GF-D8 (cell line): ENCODE measurements around the gene ALG12.

Experiments
- DNase-seq: peaks from one replicate; lab custom pipeline; 2025; lab: John Stamatoyannopoulos, UW

The ALG12 gene

DNA sequence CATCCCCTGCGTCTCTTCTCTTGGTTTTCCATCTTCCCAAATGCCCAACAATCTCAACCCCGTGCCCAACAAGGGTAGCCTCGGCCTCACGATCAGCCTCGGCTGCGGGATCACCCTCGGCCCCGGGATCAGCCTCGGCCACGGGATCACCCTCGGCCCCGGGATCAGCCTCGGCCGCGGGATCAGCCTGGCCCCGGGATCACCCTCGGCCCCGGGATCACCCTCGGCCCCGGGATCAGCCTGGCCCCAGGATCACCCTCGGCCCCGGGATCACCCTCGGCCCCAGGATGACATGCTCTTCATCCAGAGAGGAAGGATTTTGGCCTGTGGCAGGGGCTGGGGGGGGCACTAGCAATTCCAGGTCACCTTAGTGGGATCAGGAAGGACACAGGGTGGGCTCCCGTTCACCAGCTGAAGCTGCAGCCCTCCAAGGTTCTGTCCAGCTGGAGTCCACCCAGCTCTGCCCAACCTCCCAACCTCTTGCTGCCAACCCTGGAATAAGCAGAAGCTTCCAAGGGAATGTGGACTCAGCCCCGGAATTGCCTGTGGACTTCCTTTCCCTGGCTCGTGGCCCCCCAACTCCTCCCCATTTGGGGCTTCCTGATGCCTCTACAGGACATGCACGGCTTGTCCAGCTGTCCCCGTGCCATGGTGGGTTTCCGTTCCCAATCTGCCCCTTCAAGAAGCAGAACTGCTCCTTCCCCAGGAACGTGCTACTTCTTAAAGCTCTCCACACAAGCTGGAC lies 6.2 kb downstream of the ALG12 start:
- no peak for DNase-seq

DNA sequence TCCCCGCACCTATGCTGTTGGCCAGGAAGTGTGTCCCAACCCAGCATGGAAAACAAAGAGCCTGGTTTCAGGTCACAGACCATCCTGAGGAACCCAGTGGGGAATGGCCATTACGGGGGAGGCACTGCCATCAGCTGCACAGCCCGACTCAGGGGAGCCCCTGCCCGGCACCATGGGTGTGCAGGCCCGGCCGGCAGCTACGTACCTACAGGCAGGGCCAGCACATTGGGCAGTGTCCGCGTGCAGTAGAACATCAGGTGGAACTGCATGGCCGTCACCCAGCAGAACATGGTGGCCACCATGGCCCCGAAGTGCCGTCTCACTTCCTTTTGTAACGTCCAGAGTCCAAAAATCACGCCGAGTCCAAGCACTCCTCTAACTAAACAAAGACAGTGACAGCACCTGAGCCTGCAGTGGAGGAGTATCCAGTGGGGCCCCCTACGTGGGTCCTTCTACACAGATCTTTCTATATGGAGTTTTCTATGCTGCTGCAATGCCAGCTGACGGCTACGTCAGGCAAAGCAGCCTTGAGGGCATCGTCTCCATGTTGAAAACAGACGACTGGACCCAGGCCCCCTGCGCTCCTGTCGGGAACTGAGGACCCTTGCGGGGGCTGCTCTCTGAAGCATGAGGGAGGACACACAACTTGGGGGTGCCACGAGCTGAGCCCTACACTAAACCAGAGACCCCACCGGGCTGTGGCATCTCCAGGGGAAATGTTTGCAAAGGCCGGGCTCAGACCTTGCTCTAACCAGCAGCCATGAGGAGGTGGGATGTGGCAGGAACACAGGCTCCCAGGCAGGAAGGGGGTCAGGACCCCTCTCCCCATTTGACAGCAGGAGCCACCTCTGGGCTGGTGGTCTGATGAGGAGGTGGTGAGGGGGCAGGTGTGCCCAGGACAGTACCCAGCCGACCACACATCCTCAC lies 7.7 kb downstream of the ALG12 start:
- DNase-seq: no peak

DNA sequence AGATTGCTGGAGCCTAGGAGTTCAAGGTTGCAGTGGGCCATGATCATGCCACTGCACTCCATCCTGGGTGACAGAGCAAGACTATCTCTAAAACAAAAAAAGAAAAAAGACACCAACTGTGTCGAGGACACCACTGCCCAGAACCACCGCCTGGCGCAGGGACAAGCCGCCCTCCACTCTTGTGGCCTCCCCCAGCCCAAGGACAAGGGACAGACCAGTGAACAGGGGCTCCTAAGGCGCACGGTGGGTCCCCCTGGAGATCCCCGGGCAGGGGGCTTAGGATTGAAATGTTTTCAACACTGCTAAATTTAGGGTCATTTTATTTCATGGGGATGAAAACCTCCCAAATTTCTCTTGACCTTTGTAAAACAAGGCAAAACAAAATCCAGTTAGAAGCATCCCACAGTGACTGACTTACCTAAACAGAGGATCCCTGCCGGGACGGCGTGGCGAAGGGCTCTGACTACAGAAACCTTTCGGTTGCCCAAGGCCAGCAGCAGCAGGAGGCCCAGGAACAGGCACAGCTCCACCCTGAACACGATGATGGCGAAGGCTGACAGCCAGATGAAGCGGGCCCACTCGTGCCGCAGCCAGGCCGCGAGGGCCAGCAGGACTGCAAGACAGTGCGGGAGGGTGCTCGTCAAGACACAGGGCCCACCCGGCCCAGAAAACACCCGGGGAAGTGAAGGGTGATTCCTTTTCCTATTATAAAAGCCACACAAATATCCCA lies 8.6 kb downstream of the ALG12 start:
- DNase-seq: no peak

DNA sequence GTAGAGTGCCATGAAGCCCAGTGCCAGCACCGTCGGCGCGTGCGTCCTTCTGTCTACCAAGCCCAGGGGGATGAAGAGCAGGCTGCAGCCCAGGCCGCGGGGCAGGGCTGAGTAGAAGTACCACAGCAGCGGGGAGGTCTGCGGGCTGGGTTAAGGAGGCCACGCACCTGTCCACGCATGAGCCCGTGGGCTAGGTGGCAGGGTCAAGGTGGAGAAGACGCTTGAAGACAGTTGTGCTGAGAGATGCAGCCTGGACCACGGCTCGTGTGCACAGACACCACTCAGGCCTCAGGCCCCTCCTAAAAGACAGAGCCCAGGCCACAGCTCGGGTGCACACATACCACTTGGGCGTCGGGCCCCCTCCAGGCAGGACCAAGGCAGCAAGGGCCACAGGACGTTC lies 10.4 kb downstream of the ALG12 start:
- DNase-seq: no peak

DNA sequence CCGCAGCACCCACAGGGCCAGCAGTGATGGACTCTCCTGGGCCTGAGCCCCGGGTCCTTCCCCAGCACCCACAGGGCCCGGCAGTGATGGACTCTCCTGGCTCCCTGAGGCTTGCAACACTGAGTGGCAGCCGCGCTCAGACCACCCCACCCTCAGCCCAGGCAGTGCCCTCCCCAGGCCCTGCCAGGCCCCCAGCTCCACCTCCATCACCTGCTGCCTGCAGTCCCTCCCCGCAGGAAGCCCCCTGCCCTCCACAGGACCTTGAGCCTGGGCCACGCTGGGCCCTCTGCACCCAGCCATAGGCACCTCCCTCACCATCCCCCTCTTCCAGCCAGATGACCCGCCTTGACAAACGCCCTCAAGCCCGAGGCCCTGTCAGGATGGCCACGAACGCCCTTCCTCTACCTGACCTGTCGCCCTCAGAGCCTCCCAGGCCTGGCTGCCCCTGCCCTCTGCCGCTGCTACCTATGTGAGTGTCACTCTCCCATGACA lies 11.4 kb downstream of the ALG12 start:
- no peak for DNase-seq

DNA sequence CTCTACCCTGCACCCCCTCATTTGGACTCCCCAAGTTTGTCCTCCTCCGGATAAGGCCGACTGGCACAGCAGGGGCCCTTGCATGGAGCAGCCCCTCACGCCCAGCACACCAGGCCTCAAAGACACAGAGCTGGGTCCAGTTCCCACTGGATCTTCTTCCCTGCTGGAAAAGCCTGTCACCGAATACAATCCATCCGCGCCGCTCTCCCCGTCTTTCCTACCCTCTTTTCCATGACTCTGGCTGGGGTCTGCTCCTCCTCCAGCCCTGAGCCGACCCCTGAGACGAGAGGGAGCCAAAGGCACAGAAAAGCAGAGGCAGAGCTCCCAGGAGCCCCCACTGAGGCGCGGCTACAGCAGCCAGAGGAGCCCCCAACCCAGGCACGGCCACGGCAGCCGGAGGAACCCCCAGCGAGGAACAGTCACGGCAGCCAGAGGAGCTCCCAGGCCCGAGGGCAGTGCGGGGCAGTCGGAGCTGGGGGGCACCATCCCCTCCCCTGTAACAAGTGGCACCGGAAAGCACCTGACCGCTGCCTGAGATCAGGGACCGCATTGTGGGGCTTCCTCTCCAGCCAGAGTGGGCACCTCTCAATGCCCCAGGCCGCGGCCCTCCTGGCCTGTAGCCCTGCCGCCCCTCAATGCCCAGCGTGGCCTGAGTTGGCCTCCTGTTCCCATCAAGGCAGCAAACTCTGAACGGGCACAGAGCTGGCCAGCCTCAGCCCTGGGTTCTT lies 12.0 kb downstream of the ALG12 start:
- DNase-seq: no peak

DNA sequence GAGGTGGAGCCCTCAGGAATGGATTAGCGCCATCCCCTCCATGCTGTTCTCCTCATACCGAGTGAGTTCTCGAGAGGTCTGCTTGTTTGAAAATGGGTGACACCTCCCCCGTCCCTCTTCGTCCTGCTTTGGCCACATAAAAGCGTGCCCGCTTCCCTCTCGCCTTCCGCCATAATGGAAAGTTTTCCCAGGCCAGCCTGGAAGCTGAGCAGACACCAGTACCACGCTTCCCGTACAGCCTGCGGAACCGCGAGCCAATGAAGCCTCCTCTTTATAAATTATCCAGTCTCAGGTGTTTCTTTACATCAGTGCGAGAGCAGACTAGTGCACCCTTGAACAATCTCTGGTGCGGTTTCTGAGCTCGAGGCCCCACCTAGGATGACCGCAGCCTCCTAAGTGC lies 12.8 kb downstream of the ALG12 start:
- no peak for DNase-seq

DNA sequence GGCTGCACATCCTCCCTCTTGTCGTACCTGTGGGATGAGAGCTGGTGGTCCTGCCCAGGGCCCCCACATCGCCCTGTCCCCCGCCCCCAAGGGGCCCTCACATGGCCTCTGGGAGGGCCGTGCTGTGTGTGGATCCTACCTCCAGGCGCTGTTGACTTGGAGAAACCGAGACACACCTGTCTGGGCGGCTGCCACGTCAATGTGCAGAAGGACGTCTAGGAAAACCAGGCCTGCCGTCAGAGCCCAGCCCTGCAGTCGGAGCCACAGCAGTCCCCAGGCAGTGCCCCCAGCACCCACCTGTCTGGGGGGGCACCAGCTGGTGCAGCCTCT lies 14.2 kb downstream of the ALG12 start:
- no peak for DNase-seq

DNA sequence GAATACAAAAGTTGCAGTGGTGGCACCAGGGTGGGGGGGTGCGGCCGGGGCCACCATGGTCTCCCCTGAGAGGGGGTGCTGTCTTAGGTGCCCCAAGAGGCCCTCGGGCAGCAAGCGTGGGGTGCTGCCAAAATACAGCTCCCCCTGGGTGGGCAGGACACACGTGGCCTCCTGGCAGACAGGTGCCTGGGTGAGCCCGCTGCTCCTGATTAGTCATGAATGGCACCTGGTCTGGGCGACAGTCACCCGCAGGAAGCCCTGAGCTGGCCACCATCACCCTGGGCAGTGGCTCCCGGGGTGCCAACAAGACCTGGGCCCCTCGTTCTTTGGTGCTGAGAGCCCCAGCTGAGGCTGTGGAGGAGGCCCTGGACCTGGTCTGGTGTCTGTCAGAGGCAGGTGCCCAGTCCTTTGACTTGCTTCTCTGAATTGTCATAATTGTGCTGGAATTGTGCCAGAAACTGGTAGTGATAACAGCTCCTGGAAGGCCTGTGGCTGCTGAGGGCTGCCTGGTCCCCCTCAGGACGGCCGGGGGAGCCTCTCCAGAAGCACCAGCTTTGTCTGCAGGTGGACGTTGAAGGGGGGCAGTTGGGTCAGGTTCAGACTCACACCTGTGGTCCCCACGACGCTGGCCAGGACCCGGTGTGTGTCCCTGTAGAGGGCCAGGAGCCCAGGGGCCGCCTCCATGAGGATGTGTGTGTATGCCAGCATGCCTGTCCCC lies 14.8 kb downstream of the ALG12 start:
- DNase-seq: no peak

DNA sequence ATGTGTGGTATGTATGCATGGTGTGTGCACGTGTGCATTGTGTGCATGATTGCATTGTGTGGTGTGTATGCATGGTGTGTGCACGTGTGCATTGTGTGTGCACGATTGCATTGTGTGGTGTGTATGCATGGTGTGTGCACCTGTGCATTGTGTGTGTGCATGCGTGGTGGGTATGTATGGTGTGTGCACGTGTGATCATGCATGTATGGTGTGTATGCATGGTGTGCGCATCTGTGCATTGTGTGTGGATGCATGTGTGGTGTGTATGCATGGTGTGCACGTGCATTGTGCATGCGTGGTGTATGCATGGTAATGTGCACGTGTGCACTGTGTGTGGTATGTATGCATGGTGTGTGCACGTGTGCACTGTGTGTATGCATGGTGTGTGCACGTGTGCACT lies 16.8 kb downstream of the ALG12 start:
- no peak for DNase-seq

DNA sequence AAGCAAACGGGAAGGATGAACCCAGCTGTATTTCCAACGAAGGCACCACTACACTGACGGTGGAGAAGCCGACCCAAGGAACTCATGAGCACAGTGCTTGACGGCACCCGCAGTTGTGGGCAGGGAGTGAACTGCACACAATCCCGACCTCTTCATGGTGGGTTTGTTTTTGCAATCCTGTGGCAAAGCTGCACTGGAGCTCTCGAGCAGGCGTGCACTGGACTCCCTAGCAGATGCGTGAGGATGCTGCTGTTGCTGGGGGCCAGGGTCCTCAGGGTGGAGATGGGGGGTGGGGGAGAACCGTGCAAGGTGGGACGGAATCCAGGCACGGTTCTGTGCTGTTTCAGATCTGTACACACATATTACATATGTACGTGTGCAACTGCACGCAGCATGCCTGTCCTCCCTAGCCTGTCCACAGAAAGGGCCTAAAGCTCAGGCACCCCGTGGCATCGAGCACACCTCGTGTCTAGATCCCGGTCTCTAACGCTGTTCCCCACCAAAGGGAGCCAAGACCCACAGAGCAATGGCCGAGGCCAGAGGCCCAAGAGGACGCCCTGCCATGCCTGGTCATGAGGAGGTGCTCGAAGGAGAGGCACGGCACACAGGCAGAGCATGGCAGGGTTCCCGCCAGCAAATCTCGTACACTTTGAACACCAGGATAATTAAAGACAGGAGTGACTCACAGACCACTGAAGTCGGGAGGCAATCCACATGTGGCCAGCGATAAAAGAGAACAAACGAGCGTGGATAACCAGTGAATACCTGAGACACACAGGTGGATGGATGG lies 17.6 kb downstream of the ALG12 start:
- no peak for DNase-seq

DNA sequence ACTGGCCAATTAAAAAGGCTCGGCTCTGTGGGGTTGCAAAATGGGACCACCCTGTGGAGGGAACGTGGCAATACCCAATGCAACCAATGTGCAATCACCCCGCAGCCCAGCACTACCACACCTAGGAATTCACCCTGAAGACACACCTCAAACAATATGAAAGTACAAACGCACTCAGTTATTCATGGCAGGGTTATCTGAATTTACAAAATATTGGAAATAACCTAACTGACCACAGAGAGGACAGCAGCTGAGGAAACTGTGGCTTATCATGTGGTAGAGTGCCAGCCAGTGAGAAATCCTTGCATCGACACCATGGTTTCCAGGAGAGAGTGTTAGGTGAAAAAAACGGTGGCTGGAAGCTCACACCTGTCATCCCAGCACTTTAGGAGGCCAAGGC lies 18.7 kb downstream of the ALG12 start:
- DNase-seq: no peak

DNA sequence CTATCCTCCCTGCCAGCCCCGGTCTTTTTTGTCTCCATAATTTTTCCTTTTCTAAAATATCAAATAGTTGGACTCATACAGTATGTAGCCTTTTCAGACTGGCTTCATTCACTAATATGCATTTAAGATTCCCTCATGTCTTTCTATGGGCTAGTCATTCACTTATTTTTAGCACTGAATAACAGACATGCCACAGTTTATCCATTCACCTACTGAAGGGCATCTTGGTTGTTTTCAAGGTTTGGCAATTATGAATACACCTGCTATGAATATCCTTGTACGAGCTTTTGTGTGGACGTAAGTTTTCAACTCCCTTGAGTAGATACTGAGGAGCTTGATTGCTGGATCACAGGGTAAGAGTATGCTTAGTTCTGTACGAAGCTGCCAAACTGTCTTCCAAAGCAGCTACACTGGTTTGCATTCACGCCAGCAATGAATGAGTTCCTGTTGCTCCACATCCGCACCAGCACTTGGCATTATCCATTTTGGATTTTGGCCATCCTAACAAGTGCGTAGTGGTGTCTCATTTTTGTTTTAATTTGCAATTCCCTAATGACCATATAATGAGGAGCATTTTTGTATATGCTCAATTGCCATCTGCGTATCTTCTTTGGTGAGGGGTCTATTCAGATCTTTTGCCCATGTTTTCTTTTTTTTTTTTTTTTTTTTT lies 21.1 kb downstream of the ALG12 start:
- no peak for DNase-seq

DNA sequence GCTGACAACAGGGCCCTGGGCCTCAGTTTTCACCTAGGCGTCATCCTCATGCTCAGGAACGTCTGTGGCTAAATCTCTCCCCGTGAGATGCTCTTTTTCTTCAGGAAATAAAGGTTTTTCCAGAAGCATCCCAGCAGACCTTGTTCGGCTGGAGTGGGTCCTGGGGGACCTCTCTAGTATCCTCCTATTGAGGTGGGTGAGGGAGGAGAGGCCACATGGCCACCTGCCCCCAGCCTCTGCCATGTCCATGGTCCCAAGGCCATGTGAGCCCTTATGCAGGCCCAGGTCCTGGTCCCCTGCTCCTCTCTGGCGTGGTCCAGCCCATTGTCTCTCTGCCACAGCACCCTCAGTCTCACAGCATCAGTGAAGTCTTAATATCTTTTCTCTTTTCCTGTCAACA lies 22.0 kb downstream of the ALG12 start:
- no peak for DNase-seq

DNA sequence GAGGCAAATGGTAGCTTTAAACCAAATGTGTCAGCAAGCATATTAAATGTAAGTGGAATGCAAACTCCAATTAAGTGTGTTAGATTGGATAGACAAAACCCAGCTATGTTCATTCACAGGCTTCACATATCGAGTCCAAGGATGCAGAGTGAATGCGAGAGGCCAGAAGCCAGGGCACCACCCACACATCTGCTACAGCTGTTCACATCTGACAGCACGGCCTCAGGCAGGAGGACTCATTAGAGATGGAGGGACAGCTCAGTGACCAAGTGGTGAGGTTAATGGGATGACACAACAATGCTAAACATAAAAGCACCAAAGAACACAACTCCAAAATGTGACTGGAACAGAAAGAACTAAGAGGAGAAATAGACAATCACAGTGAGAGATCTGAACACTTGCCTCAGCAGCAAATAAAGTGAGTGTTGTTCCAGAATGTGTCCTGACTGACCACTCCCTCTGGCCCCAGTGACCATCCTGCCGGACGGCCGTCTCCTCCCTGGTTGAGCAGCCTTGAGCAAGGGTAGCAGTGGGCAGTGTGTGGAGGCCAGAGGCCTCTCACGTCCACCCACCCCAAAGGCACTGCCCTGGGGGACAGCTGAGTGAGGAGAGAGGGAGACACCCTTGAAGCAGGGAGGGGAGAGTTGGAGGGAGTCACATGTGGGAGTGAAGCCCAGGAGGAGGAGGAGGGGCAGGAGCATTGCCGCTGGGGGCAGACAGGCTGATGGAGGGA lies 23.8 kb downstream of the ALG12 start:
- no peak for DNase-seq

DNA sequence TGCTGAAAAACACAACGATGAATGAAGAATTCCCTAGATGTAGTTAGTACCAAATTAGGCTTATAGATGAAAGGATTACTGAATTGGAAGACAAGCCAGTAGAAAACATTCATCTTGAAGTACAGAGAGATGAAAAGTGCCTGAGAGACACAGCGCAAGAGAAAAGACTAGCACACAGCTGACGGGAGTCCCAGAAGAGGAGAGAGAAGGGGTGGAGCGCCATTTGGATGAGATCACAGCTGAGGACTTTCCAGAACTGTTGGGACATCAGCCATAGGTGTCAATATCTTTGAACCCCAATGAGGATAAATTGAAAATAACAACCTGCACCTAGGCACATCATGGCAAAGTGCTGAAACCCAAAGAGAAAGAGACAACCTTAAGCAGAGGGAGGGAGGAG lies 25.2 kb downstream of the ALG12 start:
- DNase-seq: no peak

DNA sequence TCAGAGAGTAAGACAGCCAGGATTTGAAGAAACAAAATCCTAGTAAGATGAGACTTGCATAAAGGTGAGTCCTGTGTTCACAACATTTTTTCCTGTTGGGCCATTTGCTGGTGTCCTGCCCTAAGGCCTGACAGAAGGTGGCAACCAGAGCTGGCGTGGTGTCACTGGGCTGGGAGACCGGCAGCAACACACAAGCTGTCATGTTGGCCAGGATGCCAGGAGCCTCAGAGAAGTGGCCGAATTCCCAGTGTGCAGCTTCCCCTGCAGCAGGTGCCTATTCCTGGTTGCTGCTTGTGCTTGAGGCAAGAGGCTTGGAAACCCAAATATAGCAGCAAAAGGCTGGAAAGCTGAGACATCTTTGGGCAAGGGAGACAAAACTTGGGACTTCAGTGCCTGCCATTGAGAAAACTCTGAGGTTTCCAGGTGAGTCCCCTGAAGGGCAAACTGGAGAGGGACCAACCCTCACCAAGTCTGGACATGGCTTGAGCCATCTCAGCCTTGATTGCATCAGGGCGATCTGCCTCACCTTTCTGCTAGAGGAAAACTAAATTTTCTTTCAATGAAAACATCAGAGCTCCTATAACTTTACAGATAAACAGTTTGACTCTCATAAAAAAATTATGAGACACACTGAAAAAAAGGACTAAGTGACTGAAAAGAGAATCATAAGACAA lies 25.9 kb downstream of the ALG12 start:
- no peak for DNase-seq

DNA sequence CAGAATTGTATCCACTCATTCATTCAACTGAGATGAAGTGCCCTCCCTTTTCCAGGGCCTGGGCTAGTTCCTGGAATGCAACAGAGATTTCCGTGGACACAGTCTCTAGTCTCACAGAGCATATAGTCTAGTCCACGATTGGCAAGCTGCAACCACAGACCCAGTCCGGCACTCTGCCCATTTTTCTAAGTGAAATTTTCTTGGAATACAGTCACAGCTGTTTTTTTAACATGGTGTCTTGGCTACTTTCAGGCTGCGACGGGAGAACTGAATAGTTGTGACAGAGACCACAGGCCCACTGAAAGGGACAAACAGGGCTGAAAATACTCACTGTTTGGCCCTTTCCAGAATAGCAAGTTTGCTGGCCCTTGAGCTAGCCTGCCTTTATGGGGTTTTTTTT lies 29.2 kb downstream of the ALG12 start:
- no peak for DNase-seq

DNA sequence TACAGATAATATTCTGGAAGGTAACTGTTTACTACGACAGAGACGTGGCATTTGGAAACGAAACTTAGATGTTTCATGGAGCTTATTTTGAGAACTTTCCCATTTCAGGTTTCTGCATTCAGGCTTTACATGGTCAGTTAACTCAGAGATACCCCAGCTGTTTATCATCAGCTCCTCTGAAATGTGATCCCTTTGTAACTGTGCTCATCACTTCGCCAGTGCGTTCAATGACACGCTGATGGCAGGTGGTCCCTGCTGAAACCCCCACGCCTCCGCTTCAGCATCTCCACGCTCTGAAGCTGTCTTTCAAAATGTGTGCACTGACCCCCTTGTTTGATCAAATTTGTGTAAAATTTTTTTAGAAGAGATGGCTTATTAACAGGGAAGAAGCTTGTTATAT lies 30.5 kb downstream of the ALG12 start:
- DNase-seq: no peak
